Activated CD4-positive, alpha-beta memory T cell treated with anti-CD3 and anti-CD28 coated beads, Interleukin-2, amount 10 ng/mL, durations not matched to agents 7 days and 5 days (primary cell): Measurements from ENCODE around the gene TUBAL3. TPM values are rescaled to one million over a fixed set of nuclear protein-coding genes. Genes with fewer than 3 reads are reported as not detected.
"Not testable (repeated sequence)": the region's sequence is repeated elsewhere in the genome, so short reads cannot be mapped to it uniquely, and the experiment has no call there.

Experiments used
- CTCF ChIA-PET: fragments of 350-600 bp; sonication (Branson Sonifier 250); formaldehyde crosslinking; loops from one replicate; lab custom pipeline; 2021; ENCODE audit warnings: antibody characterized with exemption, inconsistent platforms; lab: Charles Lee
- POLR2A ChIA-PET: fragments of 350-600 bp; sonication (Branson Sonifier 250); formaldehyde crosslinking; loops from one replicate; lab custom pipeline; 2021; ENCODE audit warnings: antibody characterized with exemption; lab: Charles Lee
- DNase-seq: peaks from one replicate; pipeline ENCODE4 v3.0.0-alpha.2; 2020
- H3K27ac Mint-ChIP-seq: one replicate; pipeline ENCODE4 v1.8.0; 2021; ENCODE audit warnings: mild to moderate bottlenecking, mixed read lengths
- H3K27me3 Mint-ChIP-seq: one replicate; pipeline ENCODE4 v1.8.0; 2021; ENCODE audit warnings: mixed read lengths
- H3K36me3 Mint-ChIP-seq: one replicate; pipeline ENCODE4 v1.8.0; 2021; ENCODE audit warnings: low read depth, mixed read lengths
- H3K4me1 Mint-ChIP-seq: one replicate; pipeline ENCODE4 v1.8.0; 2021; ENCODE audit warnings: mixed read lengths
- H3K4me3 Mint-ChIP-seq: one replicate; pipeline ENCODE4 v1.8.0; 2021; ENCODE audit warnings: mild to moderate bottlenecking, mixed read lengths
- H3K9me3 Mint-ChIP-seq: one replicate; pipeline ENCODE4 v1.8.0; 2021; ENCODE audit warnings: mixed read lengths
- total RNA-seq, 2 experiments: library from RNA; stranded (reverse); gene quantifications; one replicate each; pipeline ENCODE4 v1.2.3, GENCODE V29; 2021

The TUBAL3 gene
- total RNA-seq, 2 experiments from 2014 or later: not detected

DNA sequence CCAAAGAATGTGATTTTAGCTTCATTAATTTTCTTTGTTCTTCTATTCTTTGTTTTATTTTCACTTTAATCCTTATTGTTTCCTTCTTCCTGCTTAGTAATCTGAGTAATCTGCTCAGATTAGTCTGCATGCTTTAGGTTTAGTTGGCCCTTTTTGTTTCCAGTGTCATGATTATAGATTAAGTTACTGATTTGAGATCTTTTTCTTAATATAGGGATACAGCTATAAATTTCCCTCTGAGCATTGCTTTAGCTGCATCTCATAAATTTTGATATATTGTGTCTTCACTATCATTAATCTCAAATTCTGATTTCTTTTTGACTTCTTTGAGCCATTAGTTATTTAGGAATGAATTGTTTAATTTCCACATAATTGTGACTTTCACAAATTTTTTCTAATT, 14.0 kb upstream of the TUBAL3 start:
- H3K4me1 Mint-ChIP-seq: peaks cover 8% of the 10 kb centered on the region
- no peaks in the 10 kb centered on the region for H3K27me3 Mint-ChIP-seq
- DNase-seq: no peak
- peaks cover 53% of the 10 kb centered on the region for H3K36me3 Mint-ChIP-seq
- POLR2A ChIA-PET: no interaction called here
- CTCF ChIA-PET: interaction anchor here (2.1 kb wide), 1 partner anchor 15 kb away, joined by 4 read pairs; no protein-coding TSS in a partner anchor
- H3K9me3 Mint-ChIP-seq: peaks cover 30% of the 10 kb centered on the region
- no peak overlapping the region for H3K27ac Mint-ChIP-seq
- H3K4me3 Mint-ChIP-seq: no peak overlapping the region

DNA sequence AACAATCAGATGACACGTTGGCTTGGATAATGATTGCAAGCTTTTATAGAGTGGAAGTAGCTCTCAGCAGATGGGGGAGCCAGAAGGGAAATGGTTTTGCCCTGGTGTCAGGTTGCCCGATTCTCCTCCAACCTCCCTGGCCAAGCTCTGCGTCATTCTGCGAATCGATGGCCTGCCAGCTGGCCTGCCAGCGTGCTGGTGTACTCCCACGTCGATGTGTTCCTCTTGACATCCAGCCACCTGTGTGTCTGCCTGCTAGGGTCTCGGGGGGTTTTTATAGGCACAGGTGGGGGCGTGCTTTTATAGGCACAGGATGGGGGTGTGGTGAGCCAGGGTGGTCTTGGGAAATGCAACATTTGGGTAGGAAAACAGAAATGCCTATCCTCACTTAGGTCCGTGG, 12.4 kb upstream of the TUBAL3 start:
- Mint-ChIP-seq H3K4me3 (no peak overlapping the region), H3K4me1 (peaks cover 11% of the 10 kb centered on the region), H3K9me3 (peaks cover 30% of the 10 kb centered on the region), H3K36me3 (peaks cover 48% of the 10 kb centered on the region), H3K27me3 (no peaks in the 10 kb centered on the region), H3K27ac (no peak overlapping the region)
- ChIA-PET POLR2A (no interaction called here), CTCF (interaction anchor here (0.8 to 2.1 kb wide), 3 partner anchors 17 to 213 kb away, joined by 3 to 4 read pairs (median 3); no protein-coding TSS in a partner anchor)
- DNase-seq: no peak

- no peak for DNase-seq
- Mint-ChIP-seq H3K9me3 (peaks cover 20% of the 10 kb centered on the region), H3K27me3 (peaks cover 20% of the 10 kb centered on the region), H3K27ac (no peak overlapping the region), H3K36me3 (peaks cover 26% of the 10 kb centered on the region), H3K4me1 (peaks cover 9% of the 10 kb centered on the region), H3K4me3 (no peak overlapping the region)
- ChIA-PET POLR2A (interaction anchor here (1.0 to 2.4 kb wide), 2 partner anchors 20 to 318 kb away, joined by 3 to 10 read pairs; no protein-coding TSS in a partner anchor), CTCF (interaction anchor here (0.6 to 0.9 kb wide), 4 partner anchors 21 to 599 kb away, joined by 3 to 4 read pairs (median 4); no protein-coding TSS in a partner anchor)
Observed at GRCh38 chr10:5413012-5413938, 8.6 kb upstream of the TUBAL3 start.

- Mint-ChIP-seq H3K27ac (peak within 1 kb of the TSS; percentile 27), H3K27me3 (peaks cover 25% of the 10 kb centered on the region), H3K4me1 (peaks cover 9% of the 10 kb centered on the region), H3K9me3 (peaks cover 12% of the 10 kb centered on the region), H3K4me3 (no peak within 1 kb of the TSS), H3K36me3 (peaks cover 17% of the 10 kb centered on the region)
- POLR2A ChIA-PET: interaction anchor here (2.4 kb wide), 1 partner anchor 21 kb away, joined by 10 read pairs; no protein-coding TSS in a partner anchor
- DNase-seq: peak; percentile 81
- CTCF ChIA-PET: interaction anchor here (0.6 kb wide), 1 partner anchor 598 kb away, joined by 4 read pairs; no protein-coding TSS in a partner anchor
Observed at GRCh38 chr10:5412277-5412941, 7.8 kb upstream of the TUBAL3 start, which contains the start of gene NET1. Gene NET1 (plus strand): TSS chr10:5412557. CDS start chr10:5412693, 136 bp downstream.

DNA sequence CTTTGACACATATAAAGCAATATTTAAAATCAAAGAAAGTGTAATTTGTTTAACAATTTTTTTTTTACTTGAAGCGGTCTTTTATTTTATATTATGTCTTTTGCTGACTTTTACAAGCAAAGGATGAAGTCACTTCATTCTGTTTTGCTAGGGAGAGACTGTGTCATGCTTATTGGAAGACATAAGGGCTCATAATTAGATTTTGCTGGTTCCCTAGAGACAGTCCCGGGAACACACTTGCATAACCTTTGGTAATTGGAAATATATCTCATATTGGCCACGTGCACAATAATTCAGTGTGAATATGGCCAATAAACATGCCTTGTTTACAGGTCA, 7.3 kb upstream of the TUBAL3 start:
- ChIA-PET POLR2A (interaction anchor here (0.8 to 2.4 kb wide), 3 partner anchors 12 to 32 kb away, joined by 3 to 10 read pairs (median 3); no protein-coding TSS in a partner anchor), CTCF (interaction anchor here (1.2 to 1.3 kb wide), 2 partner anchors 12 to 129 kb away, joined by 4 to 5 read pairs; no protein-coding TSS in a partner anchor)
- H3K4me1 Mint-ChIP-seq: peaks cover 9% of the 10 kb centered on the region
- H3K27ac Mint-ChIP-seq: peak overlapping the region; percentile 27
- DNase-seq: no peak
- peaks cover 12% of the 10 kb centered on the region for H3K36me3 Mint-ChIP-seq
- H3K27me3 Mint-ChIP-seq: peaks cover 26% of the 10 kb centered on the region
- peaks cover 10% of the 10 kb centered on the region for H3K9me3 Mint-ChIP-seq
- H3K4me3 Mint-ChIP-seq: no peak overlapping the region

GRCh38 chr10:5410787-5411186, 6.2 kb upstream of the TUBAL3 start:
- CTCF ChIA-PET: interaction anchor here (0.6 to 1.4 kb wide), 4 partner anchors 11 to 1588 kb away, joined by 3 to 5 read pairs (median 4); no protein-coding TSS in a partner anchor
- POLR2A ChIA-PET, H3K9me3 Mint-ChIP-seq, H3K4me1 Mint-ChIP-seq, H3K36me3 Mint-ChIP-seq, H3K4me3 Mint-ChIP-seq, DNase-seq, H3K27ac Mint-ChIP-seq: not testable (repeated sequence)
- peaks cover 27% of the 10 kb centered on the region for H3K27me3 Mint-ChIP-seq

DNA sequence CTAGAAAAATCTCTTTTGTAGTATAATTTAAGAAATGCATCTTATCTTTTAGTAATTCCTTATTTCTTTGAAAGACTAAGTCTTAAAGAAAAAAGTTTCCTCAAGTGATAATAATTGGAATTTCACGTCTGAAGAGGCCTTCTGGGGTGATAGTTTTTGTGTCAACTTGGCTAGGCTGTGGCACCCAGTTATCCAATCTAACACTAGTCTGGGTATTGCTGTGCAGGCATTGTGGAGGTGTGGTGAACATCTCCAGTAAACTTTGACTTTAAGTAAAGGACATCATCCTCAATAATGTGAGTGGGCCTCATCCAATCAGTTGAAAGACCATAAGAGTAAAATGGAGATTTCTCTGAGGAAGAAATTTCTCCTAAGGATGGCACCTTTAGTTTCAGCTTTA, 2.3 kb upstream of the TUBAL3 start:
- Mint-ChIP-seq H3K4me1 (peaks cover under 1% of the 10 kb centered on the region), H3K4me3 (no peak overlapping the region), H3K27me3 (peaks cover 27% of the 10 kb centered on the region), H3K27ac (no peak overlapping the region), H3K36me3 (peaks cover 2% of the 10 kb centered on the region), H3K9me3 (peaks cover 6% of the 10 kb centered on the region)
- POLR2A ChIA-PET: no interaction called here
- CTCF ChIA-PET: no interaction called here
- DNase-seq: no peak

GRCh38 chr10:5402798-5403197, 1.8 kb downstream of the TUBAL3 start:
- CTCF ChIA-PET: no interaction called here
- Mint-ChIP-seq H3K9me3 (no peaks in the 10 kb centered on the region), H3K27ac (no peak overlapping the region), H3K4me3 (no peak overlapping the region), H3K27me3 (peaks cover 20% of the 10 kb centered on the region), H3K36me3 (no peaks in the 10 kb centered on the region), H3K4me1 (no peaks in the 10 kb centered on the region)
- POLR2A ChIA-PET: no interaction called here
- DNase-seq: no peak

- Mint-ChIP-seq H3K27me3 (peaks cover 23% of the 10 kb centered on the region), H3K36me3 (no peaks in the 10 kb centered on the region), H3K4me3 (no peak overlapping the region), H3K4me1 (no peaks in the 10 kb centered on the region), H3K27ac (no peak overlapping the region), H3K9me3 (no peaks in the 10 kb centered on the region)
- no peak for DNase-seq
- ChIA-PET POLR2A (interaction anchor here (0.9 kb wide), 1 partner anchor 11 kb away, joined by 3 read pairs; no protein-coding TSS in a partner anchor), CTCF (interaction anchor here (0.8 to 1.3 kb wide), 3 partner anchors 10 to 586 kb away, joined by 3 read pairs; no protein-coding TSS in a partner anchor)
Observed at GRCh38 chr10:5400468-5401240, 4.0 kb downstream of the TUBAL3 start.

GRCh38 chr10:5399332-5399731, 5.3 kb downstream of the TUBAL3 start:
- no peaks in the 10 kb centered on the region for H3K36me3 Mint-ChIP-seq
- DNase-seq: no peak
- H3K27me3 Mint-ChIP-seq: peaks cover 23% of the 10 kb centered on the region
- no peaks in the 10 kb centered on the region for H3K4me1 Mint-ChIP-seq
- no peak overlapping the region for H3K4me3 Mint-ChIP-seq
- H3K27ac Mint-ChIP-seq: no peak overlapping the region
- ChIA-PET POLR2A (interaction anchor here (0.9 kb wide), 1 partner anchor 12 kb away, joined by 3 read pairs; no protein-coding TSS in a partner anchor), CTCF (interaction anchor here (0.8 to 1.5 kb wide), 4 partner anchors 9 to 550 kb away, joined by 3 to 5 read pairs (median 3); no protein-coding TSS in a partner anchor)
- H3K9me3 Mint-ChIP-seq: no peaks in the 10 kb centered on the region

- CTCF ChIA-PET: no interaction called here
- POLR2A ChIA-PET: no interaction called here
- Mint-ChIP-seq H3K4me1 (no peaks in the 10 kb centered on the region), H3K36me3 (no peaks in the 10 kb centered on the region), H3K27ac (no peak overlapping the region), H3K4me3 (no peak overlapping the region), H3K27me3 (peaks cover 26% of the 10 kb centered on the region), H3K9me3 (peaks cover 3% of the 10 kb centered on the region)
- no peak for DNase-seq
Observed at GRCh38 chr10:5396556-5397300, 7.9 kb downstream of the TUBAL3 start.
